Kidney (tissue), 14 donors: Measurements from ENCODE around the gene TMEM218. TPM values are rescaled to one million over a fixed set of nuclear protein-coding genes. Genes with fewer than 3 reads are reported as not detected.
A peak's percentile ranks its signal among the peaks of the same experiment; 100 is the strongest.

Experiments used
- DNase-seq, 5 donors: peaks; one replicate each; pipeline ENCODE4 v3.0.0-alpha.2; 2013 to 2020
- FAIRE-seq: peaks from 2 replicates; lab custom pipeline; 2012; peaks lifted over from hg19 to GRCh38; lab: Jason Lieb, UNC
- H3K27ac ChIP-seq, 2 donors: one replicate each; pipeline ENCODE4 v1.7.0; 2013; ENCODE audit warnings: low read depth in 2 of 2, low read length in 2 of 2, inconsistent platforms in 1 of 2
- H3K27me3 ChIP-seq: one replicate; pipeline ENCODE4 v1.7.1; 2013; ENCODE audit warnings: low read length, inconsistent platforms; ENCODE audit not compliant: control insufficient read depth, insufficient read depth
- H3K36me3 ChIP-seq, 3 donors: one replicate each; pipeline versions ENCODE4 v1.7.0 to v1.7.1; 2013; ENCODE audit warnings: low read length in 3 of 3, control low read depth in 1 of 3, inconsistent platforms in 1 of 3; ENCODE audit not compliant: insufficient read depth in 3 of 3, control insufficient read depth in 2 of 3
- H3K4me1 ChIP-seq, 3 donors: one replicate each; pipeline versions ENCODE4 v1.7.0 to v1.7.1; 2013; ENCODE audit warnings: low read length in 3 of 3, inconsistent platforms in 1 of 3, low read depth in 1 of 3; ENCODE audit not compliant: control insufficient read depth in 2 of 3, insufficient read depth in 2 of 3
- H3K4me3 ChIP-seq, 3 donors: one replicate each; pipeline versions ENCODE4 v1.7.0 to v1.8.1; 2013; ENCODE audit warnings: low read length in 3 of 3, control low read depth in 1 of 3, inconsistent platforms in 1 of 3
- H3K9ac ChIP-seq, 3 donors: one replicate each; pipeline versions ENCODE4 v1.7.0 to v1.7.1; 2013; ENCODE audit warnings: low read length in 3 of 3, control low read depth in 1 of 3, inconsistent platforms in 1 of 3
- H3K9me3 ChIP-seq, 3 donors: one replicate each; pipeline versions ENCODE4 v1.7.0 to v1.7.1; 2013; ENCODE audit warnings: low read length in 3 of 3, control low read depth in 1 of 3, inconsistent platforms in 1 of 3; ENCODE audit not compliant: control insufficient read depth in 2 of 3, insufficient read depth in 1 of 3
- CTCF ChIP-seq: IDR thresholded peaks from 3 replicates; pipeline ENCODE4 v1.5.1; 2012; ENCODE audit warnings: mild to moderate bottlenecking, moderate library complexity, borderline replicate concordance; ENCODE audit not compliant: insufficient read depth; ENCODE audit errors: extremely low read depth
- intact Hi-C: fragments of 100-400 bp; cut with DNase I; formaldehyde crosslinking; loops from one replicate; pipeline ENCODE4 v1.11.1; 2022
- polyA plus RNA-seq: library from polyadenylated mRNA; stranded (reverse); fragments of 350-450 nt; fragmentation: Illumina TruSeq; extraction: RNeasy Lipid Tissue Mini Kit (QIAGEN cat#74804); gene quantifications from one replicate; pipeline ENCODE4 v1.2.3, GENCODE V29; 2014; ENCODE audit warnings: low read depth, low replicate concordance; ENCODE audit not compliant: insufficient read depth
- total RNA-seq: library from RNA; stranded (reverse); fragmentation: NEBNext Ultra II Directional; extraction: Animal tissue kit (Norgen Biotek cat#: 25700); gene quantifications from one replicate; pipeline ENCODE4 v1.2.1, GENCODE V29; 2021
- donor health status: control.
- donor health status: control.
- donor health status: control.
- donor health status: control.
- donor health status: control.
- donor health status: DM: yes; HTN: yes; CAD: no.
- donor health status: Normal renal cell carcinoma (clear cell type).

The TMEM218 gene
- total and polyA plus RNA-seq, 2 donors from 2014 or later = 22.9 to 33.4 TPM

DNA sequence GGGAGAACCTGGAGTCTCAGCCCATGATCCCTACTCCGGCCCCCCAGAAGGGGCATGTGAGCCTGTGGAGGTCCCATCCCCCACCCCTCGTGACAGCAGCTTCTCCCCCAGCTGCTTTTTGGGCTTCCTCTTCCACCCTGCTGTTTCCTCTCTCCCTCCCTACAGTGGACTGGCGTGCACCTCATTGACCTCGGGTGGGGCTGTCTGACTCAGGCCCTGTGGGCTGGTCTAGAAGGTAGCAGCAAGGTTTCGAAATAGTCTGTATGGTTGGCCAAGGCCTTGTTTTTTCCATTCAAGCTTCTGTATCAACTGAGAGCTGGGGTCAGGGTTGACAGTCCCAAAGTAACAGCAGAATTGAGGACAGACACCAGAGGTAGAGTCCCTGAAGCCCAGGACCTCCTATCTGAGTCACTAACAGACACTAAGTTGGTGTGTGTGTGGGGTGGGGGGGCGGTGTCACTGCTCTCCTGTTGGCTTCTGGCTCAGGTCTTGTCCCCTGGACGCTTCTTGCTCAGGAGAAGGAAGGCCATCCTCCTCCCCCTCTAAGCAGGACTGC is 40.6 kb downstream of the TMEM218 start:
- H3K27me3 ChIP-seq = peaks cover 5% of the 10 kb centered on the region
- intact Hi-C loops = no loop called here
- H3K9me3 ChIP-seq = no peaks in the 10 kb centered on the region
- H3K4me3 ChIP-seq = no peak overlapping the region
- DNase-seq (peak in 2 of 5 donors; percentile 35 to 80), FAIRE-seq (no peak)
- no peaks in the 10 kb centered on the region for H3K36me3 ChIP-seq
- no peak overlapping the region for H3K9ac ChIP-seq
- H3K4me1 ChIP-seq = no peaks in the 10 kb centered on the region
- H3K27ac ChIP-seq = no peak overlapping the region
- TF ChIP-seq CTCF = no peak

- intact Hi-C loops = no loop called here
- no peak for FAIRE-seq
Observed at GRCh38 chr11:125069796-125070195, 41.6 kb downstream of the TMEM218 start.

DNA sequence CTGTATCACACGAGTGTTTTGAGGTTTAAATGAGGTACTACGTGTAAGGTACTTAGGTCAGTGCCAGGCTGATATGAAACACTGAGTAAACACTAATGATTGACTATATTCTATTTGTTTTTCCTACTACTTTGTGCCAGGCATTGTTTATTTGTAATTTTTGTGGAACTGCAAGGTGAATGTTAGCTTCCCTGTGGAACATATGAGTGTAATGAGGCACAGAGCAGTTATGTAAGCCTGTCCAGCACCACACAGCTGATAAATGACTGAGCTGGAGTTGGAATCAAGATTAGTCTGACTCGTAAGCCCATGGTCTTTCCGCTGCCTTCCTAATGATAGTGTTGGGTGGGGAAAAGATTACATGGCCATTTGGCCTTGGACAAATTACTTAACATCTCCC is 42.4 kb downstream of the TMEM218 start:
- no peak for FAIRE-seq
- Histone ChIP-seq H3K9ac (no peak overlapping the region), H3K4me1 (no peaks in the 10 kb centered on the region), H3K4me3 (no peak overlapping the region), H3K9me3 (no peaks in the 10 kb centered on the region), H3K36me3 (no peaks in the 10 kb centered on the region), H3K27me3 (peaks cover 12% of the 10 kb centered on the region), H3K27ac (no peak overlapping the region)
- intact Hi-C loops = no loop called here
- DNase-seq = no peak
- TF ChIP-seq CTCF = no peak

More at GRCh38 chr11:125069796-125070195, 41.6 kb downstream of the TMEM218 start:
- H3K4me1 ChIP-seq = no peaks in the 10 kb centered on the region
- H3K36me3 ChIP-seq = no peaks in the 10 kb centered on the region
- H3K27me3 ChIP-seq = peaks cover 7% of the 10 kb centered on the region
- H3K27ac ChIP-seq = no peak overlapping the region
- H3K9ac ChIP-seq = no peak overlapping the region
- no peaks in the 10 kb centered on the region for H3K9me3 ChIP-seq
- no peak for TF ChIP-seq CTCF
- no peak for DNase-seq
- no peak overlapping the region for H3K4me3 ChIP-seq

GRCh38 chr11:125068368-125068767 is 43.1 kb downstream of the TMEM218 start:
- FAIRE-seq (no peak), DNase-seq (no peak)
- Histone ChIP-seq H3K4me1 (peaks cover 0 to 5% (median 0%) of the 10 kb centered on the region in 3 donors), H3K27ac (no peak overlapping the region), H3K9ac (no peak overlapping the region), H3K36me3 (no peaks in the 10 kb centered on the region), H3K9me3 (no peaks in the 10 kb centered on the region), H3K4me3 (no peak overlapping the region), H3K27me3 (peaks cover 12% of the 10 kb centered on the region)
- TF ChIP-seq CTCF = no peak
- intact Hi-C loops = no loop called here
